ENCODE data around the gene ACAP3.

DNA sequence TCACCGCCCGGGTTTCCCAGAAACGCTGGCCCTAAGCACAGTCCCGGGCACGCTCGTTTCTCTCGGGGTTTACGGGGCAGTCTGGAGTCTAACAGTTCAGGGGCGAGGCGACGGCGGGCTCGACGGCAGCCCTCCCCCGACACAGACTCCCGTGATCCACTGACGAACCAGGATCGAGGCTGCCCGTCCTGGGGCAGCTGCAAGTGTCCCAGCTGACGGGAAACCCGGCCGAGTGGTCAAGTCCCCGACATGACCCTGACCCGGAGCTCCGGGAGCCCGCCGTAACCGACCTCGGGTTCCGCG, 34.6 kb downstream of the ACAP3 start:
- TF ChIP-seq, protein P1, sequence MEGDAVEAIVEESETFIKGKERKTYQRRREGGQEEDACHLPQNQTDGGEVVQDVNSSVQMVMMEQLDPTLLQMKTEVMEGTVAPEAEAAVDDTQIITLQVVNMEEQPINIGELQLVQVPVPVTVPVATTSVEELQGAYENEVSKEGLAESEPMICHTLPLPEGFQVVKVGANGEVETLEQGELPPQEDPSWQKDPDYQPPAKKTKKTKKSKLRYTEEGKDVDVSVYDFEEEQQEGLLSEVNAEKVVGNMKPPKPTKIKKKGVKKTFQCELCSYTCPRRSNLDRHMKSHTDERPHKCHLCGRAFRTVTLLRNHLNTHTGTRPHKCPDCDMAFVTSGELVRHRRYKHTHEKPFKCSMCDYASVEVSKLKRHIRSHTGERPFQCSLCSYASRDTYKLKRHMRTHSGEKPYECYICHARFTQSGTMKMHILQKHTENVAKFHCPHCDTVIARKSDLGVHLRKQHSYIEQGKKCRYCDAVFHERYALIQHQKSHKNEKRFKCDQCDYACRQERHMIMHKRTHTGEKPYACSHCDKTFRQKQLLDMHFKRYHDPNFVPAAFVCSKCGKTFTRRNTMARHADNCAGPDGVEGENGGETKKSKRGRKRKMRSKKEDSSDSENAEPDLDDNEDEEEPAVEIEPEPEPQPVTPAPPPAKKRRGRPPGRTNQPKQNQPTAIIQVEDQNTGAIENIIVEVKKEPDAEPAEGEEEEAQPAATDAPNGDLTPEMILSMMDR (IDR thresholded peaks at IDR 0.05) = no peak
- TF ChIP-seq POLR2A (IDR thresholded peaks at IDR 0.05; ENCODE audit: low read length) (no peak), JUN (IDR thresholded peaks at IDR 0.05) (no peak), EP300 (IDR thresholded peaks at IDR 0.05) (no peak), MAZ (IDR thresholded peaks at IDR 0.05; ENCODE audit: borderline replicate concordance, low read depth, low read length) (no peak), ESRRA (IDR thresholded peaks at IDR 0.05; ENCODE audit: borderline replicate concordance, low read length) (no peak), BHLHE40 (IDR thresholded peaks at IDR 0.05; ENCODE audit: low read depth, low read length) (no peak), RAD21 (conservative IDR thresholded peaks at IDR 0.05 in 1 of 2, IDR thresholded peaks at IDR 0.05 in 1 of 2) (no peak), POLR2AphosphoS2 (conservative IDR thresholded peaks at IDR 0.05; ENCODE audit: low read length) (no peak), CBX8 (IDR thresholded peaks at IDR 0.05) (no peak), HDAC2 (IDR thresholded peaks at IDR 0.05) (no peak)
- TF ChIP-seq, protein P2, sequence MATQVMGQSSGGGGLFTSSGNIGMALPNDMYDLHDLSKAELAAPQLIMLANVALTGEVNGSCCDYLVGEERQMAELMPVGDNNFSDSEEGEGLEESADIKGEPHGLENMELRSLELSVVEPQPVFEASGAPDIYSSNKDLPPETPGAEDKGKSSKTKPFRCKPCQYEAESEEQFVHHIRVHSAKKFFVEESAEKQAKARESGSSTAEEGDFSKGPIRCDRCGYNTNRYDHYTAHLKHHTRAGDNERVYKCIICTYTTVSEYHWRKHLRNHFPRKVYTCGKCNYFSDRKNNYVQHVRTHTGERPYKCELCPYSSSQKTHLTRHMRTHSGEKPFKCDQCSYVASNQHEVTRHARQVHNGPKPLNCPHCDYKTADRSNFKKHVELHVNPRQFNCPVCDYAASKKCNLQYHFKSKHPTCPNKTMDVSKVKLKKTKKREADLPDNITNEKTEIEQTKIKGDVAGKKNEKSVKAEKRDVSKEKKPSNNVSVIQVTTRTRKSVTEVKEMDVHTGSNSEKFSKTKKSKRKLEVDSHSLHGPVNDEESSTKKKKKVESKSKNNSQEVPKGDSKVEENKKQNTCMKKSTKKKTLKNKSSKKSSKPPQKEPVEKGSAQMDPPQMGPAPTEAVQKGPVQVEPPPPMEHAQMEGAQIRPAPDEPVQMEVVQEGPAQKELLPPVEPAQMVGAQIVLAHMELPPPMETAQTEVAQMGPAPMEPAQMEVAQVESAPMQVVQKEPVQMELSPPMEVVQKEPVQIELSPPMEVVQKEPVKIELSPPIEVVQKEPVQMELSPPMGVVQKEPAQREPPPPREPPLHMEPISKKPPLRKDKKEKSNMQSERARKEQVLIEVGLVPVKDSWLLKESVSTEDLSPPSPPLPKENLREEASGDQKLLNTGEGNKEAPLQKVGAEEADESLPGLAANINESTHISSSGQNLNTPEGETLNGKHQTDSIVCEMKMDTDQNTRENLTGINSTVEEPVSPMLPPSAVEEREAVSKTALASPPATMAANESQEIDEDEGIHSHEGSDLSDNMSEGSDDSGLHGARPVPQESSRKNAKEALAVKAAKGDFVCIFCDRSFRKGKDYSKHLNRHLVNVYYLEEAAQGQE (IDR thresholded peaks at IDR 0.05) = no peak
